Loucy (cell line): ENCODE measurements around the gene APH1B.

ENCODE experiments used
- EZH2phosphoT487 ChIP-seq: fragments of 200-600 bp; IDR thresholded peaks from 2 replicates; pipeline ENCODE4 v1.6.1; 2018; ENCODE audit warnings: antibody characterized with exemption, mild to moderate bottlenecking, moderate library complexity, borderline replicate concordance
- TF ChIP-seq, protein P1 (sequence below): fragments of 200-600 bp; sonication (generic); conservative IDR thresholded peaks from 2 replicates; pipeline ENCODE4 v1.5.1; 2014; ENCODE audit warnings: mild to moderate bottlenecking, antibody characterized with exemption, low read length

DNA sequence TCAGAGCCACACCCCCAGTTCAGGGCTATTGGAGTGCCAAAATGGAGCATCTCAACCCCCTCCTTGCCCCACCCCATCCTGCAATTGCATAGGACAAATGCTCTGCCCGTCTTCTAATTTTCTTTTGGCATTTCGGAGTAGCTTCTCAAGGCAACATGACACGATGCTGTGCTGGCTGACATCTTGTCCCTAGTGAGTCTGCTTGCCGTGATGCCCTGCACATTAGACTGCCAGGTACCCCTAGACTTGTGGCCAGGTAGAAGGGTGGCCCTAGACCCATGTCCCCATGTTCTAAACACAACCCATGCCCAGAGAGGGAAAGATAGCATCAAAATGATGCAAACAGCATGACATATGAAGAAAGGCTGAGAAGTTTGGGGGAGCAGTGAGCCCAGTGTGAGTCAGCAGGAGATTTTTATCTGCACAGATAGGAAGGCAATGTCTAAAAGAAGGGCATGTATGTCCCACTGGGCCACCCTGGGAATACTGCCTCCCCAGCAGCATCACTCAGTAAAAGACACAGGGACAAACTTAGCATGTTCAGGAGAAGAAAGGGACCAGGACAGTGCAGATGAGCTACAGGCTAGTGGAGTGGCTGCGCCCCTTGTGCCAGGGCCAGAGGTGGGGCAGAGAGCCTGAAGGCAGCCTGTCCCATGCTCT, 67.5 kb downstream of the APH1B start:
- TF ChIP-seq, protein P1, sequence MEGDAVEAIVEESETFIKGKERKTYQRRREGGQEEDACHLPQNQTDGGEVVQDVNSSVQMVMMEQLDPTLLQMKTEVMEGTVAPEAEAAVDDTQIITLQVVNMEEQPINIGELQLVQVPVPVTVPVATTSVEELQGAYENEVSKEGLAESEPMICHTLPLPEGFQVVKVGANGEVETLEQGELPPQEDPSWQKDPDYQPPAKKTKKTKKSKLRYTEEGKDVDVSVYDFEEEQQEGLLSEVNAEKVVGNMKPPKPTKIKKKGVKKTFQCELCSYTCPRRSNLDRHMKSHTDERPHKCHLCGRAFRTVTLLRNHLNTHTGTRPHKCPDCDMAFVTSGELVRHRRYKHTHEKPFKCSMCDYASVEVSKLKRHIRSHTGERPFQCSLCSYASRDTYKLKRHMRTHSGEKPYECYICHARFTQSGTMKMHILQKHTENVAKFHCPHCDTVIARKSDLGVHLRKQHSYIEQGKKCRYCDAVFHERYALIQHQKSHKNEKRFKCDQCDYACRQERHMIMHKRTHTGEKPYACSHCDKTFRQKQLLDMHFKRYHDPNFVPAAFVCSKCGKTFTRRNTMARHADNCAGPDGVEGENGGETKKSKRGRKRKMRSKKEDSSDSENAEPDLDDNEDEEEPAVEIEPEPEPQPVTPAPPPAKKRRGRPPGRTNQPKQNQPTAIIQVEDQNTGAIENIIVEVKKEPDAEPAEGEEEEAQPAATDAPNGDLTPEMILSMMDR: no peak
- no peak for TF ChIP-seq EZH2phosphoT487
